ENCODE results near the gene POLDIP3.

- TF ChIP-seq CTCF (IDR thresholded peaks at IDR 0.05) = no peak
- TF ChIP-seq POLR2AphosphoS5 (IDR thresholded peaks at IDR 0.05) = no peak
Measured at GRCh38 chr22:42601879-42602465, 12.7 kb downstream of the POLDIP3 start.

Measured in suprapubic skin (tissue), 3 donors.